T follicular helper cell (primary cell): Measurements from ENCODE around the gene TPPP.

Source experiments
- DNase-seq: peaks from one replicate; pipeline ENCODE4 v3.0.0-alpha.2; 2020; ENCODE audit warnings: low read depth

TPPP gene

GRCh38 chr5:677131-678101 lies 15.7 kb downstream of the TPPP start:
- no peak for DNase-seq

GRCh38 chr5:676699-677076 lies 16.5 kb downstream of the TPPP start:
- DNase-seq: no peak

- DNase-seq: no peak
These were observed 17.1 kb downstream of the TPPP start for GRCh38 chr5:675871-676698.

GRCh38 chr5:675111-675870 lies 17.9 kb downstream of the TPPP start:
- DNase-seq: no peak

- DNase-seq: no peak
These were observed 18.5 kb downstream of the TPPP start for GRCh38 chr5:674630-675011.

- DNase-seq: no peak
These were observed 19.1 kb downstream of the TPPP start for GRCh38 chr5:673831-674629.

GRCh38 chr5:673161-673830 lies 19.9 kb downstream of the TPPP start:
- DNase-seq: no peak

- peak; percentile 86 for DNase-seq
These were observed 20.6 kb downstream of the TPPP start for GRCh38 chr5:672329-673160.

- DNase-seq: peak; percentile 60
These were observed 21.5 kb downstream of the TPPP start for GRCh38 chr5:671459-672328.

- no peak for DNase-seq
These were observed 22.5 kb downstream of the TPPP start for GRCh38 chr5:670396-671270.

- DNase-seq: no peak
These were observed 23.2 kb downstream of the TPPP start for GRCh38 chr5:669842-670395.

- no peak for DNase-seq
These were observed 23.9 kb downstream of the TPPP start for GRCh38 chr5:669111-669841.

- no peak for DNase-seq
These were observed 24.7 kb downstream of the TPPP start for GRCh38 chr5:668283-668995.

- DNase-seq: no peak
These were observed 26.2 kb downstream of the TPPP start for GRCh38 chr5:666816-667498.

- no peak for DNase-seq
These were observed 27.0 kb downstream of the TPPP start for GRCh38 chr5:665956-666711.
